Measurements from ENCODE around the gene FAM107B.
"Not testable (repeated sequence)": the region's sequence is repeated elsewhere in the genome, so short reads cannot be mapped to it uniquely, and the experiment has no call there.

Gene FAM107B

DNA sequence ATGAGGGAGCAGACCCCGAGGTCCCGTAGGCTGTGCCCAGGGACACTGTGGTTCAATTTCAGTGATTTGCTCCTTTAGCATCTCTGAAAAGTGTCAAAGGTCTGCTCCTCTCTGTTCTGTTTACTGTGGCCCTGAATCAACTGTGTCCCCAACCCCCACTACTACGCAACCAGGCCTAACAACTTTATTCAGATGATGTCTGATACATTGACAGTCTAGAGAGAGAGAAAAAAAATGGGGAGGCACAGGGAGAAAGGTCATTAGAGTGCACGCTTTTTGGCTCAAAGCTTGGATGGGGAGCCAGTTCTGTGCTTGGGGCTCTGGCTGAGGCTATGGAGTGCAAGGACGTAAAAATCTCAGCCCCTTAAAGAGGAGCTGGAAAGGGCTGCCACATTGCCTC lies 77.9 kb downstream of the FAM107B start:
- DNase-seq (ENCODE audit: low read depth in 1 of 2, low spot score in 1 of 2), result no peak

DNA sequence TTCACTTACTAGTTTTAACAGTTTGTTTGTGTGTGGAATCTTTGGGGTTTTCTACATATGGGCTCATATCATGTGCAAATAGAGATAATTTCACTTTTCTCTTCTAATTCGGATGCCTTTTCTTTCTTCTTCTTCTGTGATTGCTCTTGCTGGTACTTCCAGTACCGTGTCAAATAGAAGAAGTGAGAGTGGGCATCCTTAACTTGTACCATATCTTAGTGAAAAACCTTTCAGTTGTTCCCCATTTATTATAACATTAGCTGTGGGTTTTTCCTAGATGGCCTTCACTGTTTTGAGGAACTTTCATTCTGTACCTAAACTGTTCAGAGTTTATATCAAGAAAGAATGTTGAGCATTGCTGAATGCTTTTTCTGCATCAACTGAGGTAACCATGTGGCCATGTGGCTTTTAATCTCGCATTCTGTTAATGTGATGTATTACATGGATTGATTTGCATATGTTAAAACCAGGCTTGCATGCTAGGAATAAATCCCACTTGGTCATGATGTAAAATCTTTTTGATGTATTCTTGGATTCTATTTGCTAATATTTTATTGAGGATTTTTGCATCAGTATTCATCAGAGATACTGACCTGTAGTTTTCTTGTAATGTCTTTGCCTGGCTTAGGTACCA lies 78.7 kb downstream of the FAM107B start:
- DNase-seq (ENCODE audit: low read depth in 1 of 2, low spot score in 1 of 2), result no peak

DNA sequence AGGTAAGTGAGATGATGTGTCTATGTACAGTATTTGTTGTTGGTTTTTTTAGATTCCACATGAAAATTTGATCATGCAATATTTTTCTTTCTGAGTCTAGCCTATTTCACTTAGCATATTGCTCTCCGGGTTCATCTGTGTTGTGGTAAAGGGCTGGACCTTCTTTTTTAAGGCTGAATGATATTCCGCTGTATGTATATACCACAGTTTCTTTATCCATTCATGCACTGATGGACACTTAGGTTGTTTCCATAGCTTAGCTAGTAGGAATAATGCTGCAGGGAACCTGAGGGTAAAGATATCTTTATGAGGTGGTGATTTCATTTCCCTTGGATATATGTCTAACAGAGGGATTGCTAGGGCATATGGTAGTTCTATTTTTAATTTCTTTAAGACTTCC lies 80.8 kb downstream of the FAM107B start:
- no peak for DNase-seq (ENCODE audit: low read depth in 1 of 2, low spot score in 1 of 2)

DNA sequence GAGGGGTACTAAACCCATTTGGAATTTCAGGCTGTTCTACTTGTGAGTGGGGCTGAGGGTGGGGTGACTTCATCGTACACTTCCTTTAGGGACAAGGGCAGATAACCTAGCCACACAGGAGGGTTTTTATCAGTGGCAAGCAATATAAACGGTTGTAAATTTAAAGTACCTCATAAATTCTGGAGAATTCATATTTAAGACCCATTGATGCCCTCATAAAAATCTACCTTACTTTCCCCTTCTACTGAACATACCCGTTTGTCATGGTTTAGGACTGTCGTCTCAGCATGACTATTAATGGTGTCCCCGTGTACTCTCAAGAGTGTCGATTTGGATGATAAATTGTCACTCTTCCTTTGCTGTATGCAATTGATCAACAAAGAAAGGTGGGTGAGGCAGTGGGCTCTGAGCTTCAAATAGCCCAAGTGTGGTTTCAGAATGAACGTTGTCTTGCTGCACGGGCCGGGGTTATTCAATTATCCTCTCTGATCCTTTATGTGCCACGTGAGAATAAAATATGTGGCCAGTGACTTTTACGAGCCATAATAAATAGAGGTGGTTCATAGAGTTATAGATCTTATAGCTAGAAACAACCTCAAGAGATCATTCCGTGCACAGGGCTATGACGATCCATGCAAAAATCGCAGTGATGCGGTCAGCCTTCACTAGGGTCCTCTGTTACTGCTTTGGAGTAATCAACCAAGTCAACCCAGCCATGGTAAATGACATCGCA lies 82.2 kb downstream of the FAM107B start:
- no peak for DNase-seq (ENCODE audit: low read depth in 1 of 2, low spot score in 1 of 2)

DNA sequence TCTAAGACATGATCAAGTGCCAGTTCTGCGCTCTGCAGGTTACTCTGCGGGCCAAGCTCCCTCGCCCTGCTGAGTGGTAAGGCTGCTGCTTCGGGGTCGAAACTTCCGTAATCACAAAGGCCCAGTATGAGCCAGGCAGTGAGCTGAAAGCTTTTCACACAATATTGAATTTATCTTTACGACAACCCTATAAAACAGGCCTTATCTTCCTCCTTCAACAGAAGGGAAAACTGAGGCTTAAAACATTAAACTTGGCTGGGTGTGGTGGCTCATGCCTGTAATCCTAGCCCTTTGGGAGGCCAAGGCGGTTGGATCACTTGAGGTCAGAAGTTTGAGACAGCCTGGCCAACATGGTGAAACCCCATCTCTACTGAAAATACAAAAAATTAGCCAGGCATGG lies 83.3 kb downstream of the FAM107B start:
- DNase-seq (ENCODE audit: low read depth in 1 of 2, low spot score in 1 of 2), result no peak

DNA sequence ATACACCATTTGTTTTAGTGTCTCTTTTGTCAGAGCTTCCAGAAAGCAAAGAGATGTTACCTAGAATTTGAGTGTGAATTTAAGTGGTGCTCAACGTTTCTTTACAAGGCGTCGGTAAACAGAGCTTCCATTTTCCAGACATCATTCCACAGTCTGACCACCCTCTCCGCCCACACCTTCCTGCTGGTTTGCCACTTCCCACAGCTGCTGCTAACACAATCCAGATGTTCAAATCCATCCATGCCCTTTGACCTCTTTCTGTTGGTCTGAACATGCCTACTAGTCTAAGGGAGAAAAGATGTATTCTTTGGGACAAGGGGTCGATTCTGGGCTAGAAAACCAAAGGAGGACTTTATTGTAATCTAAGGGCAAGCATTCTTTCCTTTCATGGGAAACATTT lies 86.1 kb downstream of the FAM107B start:
- DNase-seq (ENCODE audit: low read depth in 1 of 2, low spot score in 1 of 2), result no peak

DNA sequence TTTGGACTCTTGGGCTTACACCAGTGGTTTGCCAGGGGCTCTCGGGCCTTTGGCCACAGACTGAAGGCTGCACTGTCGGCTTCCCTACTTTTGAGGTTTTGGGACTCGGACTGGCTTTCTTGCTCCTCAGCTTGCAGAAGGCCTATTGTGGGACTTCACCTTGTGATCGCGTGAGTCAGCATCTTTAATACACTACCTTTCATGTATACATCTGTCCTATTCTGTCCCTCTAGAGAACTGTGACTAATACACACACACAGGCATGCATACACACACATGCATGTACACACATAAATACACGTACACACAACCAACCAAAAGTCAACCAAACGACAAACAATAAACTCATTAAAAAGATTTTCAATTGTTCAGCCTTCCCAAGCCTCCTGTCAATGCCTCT lies 86.5 kb downstream of the FAM107B start:
- not testable (repeated sequence) for DNase-seq (ENCODE audit: low read depth in 1 of 2, low spot score in 1 of 2)

DNA sequence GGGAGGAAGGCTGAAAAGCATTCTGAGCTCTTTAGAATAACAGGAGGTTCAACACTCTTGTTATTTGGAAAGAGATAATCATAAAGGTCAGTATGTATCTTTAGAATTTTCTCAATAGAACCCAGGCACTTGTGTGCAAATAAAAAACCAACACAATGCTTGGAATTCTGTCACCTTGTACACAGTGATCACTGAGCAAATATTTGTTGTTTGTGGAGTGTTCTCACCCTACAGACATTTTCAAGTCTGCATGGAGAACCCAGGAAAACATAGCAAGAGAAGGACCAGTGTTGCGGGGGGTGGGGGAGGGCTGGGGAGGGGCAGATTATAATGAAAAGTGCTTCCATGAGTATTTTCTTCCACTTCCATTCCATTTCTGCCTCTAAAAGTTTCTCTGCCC lies 87.4 kb downstream of the FAM107B start:
- no peak for DNase-seq (ENCODE audit: low read depth in 1 of 2, low spot score in 1 of 2)

DNA sequence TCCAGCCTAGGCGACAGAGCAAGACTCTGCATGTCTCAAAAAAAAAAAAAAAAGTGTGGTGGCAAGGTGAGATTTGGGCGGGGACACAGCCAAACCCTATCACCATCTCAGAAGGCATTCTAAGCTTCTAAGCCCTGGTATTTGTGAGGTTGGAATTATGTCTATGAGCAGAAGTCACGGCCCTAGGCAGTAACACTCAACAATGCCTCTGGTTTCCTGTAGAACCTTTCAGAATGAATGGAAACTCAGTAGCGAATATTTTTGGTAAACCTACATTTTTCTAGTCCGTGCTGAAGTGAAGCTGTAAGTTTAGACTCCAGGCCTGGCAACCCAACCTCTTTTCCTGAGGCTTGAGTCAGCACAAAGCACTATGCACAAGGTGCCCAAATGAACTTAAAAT lies 88.3 kb downstream of the FAM107B start:
- DNase-seq (ENCODE audit: low read depth in 1 of 2, low spot score in 1 of 2), result no peak

DNA sequence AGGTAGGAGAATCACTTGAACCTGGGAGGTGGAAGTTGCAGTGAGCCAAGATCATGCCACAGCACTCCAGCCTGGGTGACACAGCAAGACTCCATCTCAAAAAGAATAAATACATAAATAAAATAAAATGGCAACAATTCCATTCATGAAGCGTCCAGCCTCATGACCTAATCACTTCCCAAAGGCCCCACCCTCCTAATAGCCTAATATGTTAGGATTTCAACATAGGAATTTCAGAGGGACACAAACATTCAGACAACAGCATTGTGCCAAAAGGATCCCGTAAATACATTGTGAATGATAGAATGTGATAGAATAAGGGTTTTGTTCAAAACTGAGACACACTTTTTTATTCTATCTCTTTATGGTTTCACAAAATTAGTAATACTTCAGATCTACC lies 90.3 kb downstream of the FAM107B start:
- no peak for DNase-seq (ENCODE audit: low read depth in 1 of 2, low spot score in 1 of 2)

DNA sequence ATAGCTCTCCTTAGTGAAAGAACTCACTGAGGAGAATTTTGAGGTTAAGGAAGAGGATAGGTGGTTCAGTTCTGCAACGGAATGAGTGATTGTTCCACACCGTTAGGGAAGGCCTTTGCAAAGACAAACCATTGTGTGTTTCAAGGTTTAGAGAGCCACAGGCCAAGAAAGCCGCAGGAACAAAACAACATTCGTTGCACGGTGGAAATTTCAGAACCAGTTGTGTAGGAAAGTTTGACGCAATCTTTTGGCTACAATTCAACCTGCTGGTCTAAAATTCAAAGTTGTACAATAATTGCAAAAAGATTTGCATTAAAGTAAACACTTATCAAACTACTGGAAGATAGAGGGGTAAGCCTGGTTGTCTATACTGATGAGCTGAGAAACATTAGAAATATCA lies 91.4 kb downstream of the FAM107B start:
- no peak for DNase-seq (ENCODE audit: low read depth in 1 of 2, low spot score in 1 of 2)

DNA sequence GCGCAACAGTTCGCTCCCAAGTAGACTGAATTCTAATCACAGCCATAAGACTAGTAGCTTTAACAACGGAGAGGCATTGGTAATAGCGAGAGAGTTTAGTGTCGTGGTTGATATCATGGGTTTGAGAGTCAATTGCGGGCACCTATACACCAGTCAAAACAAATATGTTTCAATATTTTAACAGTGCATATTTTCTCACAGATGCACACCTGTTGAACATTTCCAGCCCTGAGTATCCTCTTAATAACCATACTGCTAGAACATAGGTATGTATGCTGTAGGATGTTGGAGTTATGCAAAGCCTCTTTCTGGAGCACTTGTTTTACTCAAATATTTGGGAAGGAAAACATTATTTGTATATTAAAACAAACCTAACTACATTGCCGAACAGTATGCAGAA lies 92.9 kb downstream of the FAM107B start:
- DNase-seq (ENCODE audit: low read depth in 1 of 2, low spot score in 1 of 2), result no peak

DNA sequence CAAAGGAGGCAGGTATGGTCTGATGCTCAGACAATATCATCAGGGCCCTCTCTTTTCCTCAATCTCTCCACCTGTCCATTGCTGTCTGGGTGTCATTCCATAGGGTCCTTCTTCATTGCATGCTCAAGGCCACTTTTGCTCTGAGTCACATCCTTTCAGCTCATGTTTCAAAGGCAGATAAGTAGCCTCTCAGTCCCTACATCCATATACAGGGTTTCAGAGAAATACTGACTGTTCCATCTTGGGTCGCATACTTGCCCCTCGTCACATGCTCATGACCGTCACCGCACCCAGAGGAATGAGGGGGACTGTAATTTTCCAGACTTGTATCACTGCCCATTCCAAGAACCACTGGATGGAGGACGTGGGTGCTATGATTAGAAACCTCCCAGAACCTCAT lies 93.4 kb downstream of the FAM107B start:
- no peak for DNase-seq (ENCODE audit: low read depth in 1 of 2, low spot score in 1 of 2)

DNA sequence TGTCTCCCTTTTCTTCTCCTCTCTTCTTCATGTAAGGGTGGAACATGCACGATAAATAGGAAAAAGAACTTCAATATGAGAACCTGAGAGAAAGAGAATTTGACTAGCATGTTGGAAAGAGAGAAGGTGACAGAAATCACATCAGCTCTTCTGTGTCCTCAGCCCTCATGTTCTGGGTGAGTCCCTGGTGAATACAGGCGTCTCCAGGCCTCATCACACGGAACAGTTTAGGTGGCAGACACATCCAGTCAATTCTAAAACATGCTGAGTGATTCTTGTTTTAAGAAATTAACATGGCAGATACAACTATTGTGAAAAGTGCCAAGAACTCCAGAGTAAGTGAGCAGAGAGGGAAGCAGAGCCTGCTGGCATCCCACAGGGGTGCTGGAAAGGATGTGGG lies 96.1 kb downstream of the FAM107B start:
- DNase-seq (ENCODE audit: low read depth in 1 of 2, low spot score in 1 of 2), result no peak

DNA sequence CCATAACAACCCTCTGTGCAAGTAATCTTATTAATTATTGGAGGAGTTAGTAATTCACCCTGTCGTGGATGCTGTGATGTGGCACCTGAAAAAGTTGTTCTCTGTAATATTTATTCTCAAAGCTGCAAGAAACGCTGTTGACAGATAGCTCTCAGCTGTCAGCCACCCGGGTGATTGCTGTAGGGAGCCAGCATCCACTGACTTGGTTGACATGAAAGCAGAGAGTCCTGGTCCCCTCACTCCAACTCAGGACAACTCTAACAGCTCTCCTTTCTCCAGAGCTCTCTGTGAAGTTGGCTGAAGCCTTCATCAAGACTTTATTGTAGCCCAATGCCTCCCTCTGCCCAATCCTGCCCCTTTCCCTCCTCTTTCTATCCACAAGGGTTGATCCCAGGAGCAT lies 98.0 kb downstream of the FAM107B start:
- DNase-seq (ENCODE audit: low read depth in 1 of 2, low spot score in 1 of 2), result no peak

DNA sequence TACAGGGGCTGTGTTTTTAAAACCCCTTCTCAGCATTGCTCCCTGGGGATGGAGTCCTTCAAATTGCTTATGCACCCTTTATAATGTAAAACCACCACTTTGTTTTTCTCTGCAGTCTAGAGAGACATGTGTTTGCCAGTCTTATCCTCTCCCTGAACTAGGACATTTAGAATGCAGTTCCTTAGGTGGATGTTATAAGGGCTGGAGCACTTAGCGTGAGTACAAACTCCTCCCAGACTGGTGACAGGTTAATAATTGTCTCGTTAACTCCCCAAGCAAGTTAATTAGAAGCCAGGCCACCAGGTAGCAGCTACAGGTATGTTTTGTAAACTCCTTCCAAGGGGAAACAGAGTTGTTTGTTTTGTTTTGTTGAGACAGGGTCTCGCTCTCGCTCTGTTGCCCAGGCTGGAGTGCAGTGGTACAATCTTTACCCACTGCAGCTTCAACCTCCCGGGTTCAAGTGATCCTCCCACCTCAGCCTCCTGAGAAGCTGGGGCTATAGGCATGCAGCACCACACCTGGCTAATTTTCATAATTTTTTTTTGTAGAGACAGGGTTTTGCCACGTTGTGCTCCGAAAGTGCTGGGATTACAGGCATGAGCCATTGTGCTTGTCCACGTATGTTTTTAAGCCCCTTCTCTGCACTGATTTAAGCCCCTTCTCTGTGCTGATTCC lies 100.2 kb downstream of the FAM107B start:
- no peak for DNase-seq (ENCODE audit: low read depth in 1 of 2, low spot score in 1 of 2)

DNA sequence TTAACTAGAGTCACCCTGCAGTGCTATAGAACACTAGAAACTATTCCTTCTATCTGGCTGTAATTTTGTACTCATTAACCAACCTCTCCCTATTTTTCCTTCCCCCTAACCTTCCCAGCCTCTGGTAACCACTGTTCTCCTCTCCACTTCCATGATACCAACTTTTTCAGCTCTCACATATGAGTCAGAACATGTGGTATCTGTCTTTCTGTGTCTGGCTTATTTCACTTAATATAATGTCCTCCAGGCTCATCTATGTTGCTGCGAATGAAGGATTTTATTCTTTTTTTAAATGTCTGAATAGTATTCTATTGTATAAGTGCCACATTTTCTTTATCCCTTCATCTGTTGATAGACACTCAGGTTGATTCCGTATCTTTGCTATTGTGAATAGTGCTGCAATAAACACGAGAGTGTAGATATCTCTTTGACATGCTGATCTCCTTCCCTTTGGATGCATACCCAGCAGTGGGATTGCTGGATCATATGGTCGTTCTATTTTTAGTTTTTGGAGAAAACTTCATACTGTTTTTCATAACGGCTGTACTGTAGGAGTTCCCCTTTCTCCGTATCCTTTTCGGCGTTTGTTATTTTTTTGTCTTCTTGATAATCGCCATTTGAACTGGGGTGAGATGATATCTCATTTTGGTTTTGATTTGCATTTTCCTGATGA lies 101.4 kb downstream of the FAM107B start:
- no peak for DNase-seq (ENCODE audit: low read depth in 1 of 2, low spot score in 1 of 2)

DNA sequence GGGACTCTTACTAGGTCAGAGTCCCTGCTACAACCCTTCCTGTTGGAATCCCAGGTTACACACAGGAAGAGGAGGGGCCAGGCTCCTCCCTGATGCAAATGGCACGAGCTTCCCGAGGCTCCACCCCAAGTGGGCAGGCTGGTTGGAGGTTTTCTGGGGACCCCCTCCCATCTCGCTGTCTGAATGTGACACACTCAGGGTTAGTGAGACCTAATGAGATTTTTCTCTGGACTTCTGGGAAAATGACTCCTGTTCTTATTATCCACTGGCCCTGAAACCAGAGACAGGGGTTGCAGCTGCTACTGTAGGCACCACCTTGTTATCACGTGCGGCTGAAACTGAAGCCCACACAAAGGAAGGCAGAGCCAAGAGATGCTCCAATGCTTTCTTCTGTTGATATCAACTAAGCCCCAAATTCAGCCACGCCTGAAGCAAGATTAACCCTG lies 103.3 kb downstream of the FAM107B start:
- DNase-seq (ENCODE audit: low read depth in 1 of 2, low spot score in 1 of 2), result no peak

DNA sequence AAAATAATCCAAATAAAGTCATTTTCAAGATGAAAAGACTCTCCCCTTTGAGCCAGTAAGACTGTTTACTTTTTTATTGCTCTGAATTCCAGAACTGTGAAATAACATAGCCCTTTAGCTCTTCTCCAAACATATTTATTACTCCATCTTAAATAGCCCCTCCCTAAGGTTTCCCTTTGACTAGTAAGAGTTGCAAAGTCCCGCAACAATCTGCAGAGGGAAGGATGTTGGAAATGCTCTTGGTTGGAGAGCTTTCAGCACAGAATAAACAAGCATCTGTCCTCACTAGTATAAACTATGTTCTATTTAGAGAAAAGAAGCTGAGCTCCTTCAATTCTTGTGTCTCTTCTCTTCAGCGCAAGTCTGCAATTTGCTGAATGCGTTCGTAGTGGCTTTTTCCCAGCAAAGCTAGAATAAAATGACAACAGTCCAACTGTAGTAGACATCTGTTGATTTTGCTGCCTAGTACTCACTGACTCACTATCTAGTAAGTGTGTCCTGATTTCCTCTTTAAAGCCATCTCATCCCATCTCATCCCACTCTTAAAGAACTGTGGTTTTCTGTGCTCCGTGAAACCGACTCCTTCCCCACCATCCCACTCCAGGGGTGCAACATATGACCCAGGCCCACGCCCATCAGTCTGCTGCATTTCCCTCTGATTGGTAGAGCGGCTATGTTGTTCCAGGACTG lies 104.0 kb downstream of the FAM107B start:
- no peak for DNase-seq (ENCODE audit: low read depth in 1 of 2, low spot score in 1 of 2)

DNA sequence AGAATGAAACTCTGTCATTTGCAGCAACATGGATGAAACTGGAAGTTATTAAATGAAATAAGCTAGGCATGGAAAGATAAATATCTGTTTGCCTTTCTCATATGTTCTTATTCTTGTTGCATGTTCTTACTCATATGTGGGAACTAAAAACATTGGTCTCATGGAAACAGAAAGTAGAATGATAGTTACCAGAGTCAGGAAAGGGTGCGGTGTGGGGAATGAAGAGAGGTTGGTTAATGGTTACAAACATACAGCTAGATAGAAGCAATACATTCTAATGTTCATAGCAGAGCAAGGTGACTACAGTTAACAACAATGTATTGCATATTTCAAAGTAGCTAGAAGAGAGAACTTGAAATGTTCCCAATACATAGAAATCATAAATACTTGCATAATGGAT lies 105.1 kb downstream of the FAM107B start:
- DNase-seq (ENCODE audit: low read depth in 1 of 2, low spot score in 1 of 2), result no peak

DNA sequence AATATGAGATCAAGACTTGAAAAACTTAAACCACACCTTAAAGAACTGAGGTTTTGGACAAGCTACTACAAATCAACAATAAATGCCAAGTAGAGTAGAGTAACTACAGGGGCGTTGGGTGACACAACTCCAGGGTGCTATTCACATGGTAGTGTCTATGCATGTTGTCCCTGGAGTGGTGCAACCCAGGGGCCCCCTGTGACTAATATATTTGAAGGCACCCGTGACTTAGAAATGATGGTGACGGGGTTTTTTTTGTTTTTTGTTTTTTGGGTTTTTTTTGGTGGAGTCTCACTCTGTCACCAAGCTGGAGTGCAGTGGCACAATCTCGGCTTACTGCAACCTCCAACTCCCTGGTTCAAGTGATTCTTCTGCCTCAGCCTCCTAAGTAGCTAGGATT lies 106.9 kb downstream of the FAM107B start:
- no peak for DNase-seq (ENCODE audit: low read depth in 1 of 2, low spot score in 1 of 2)

Data from activated CD4-positive, alpha-beta T cell treated with anti-CD3 and anti-CD28 coated beads, Interleukin-2, amount 50 U/mL, for 24 hours (primary cell).